Measurements from ENCODE around the gene CDC42EP3.

GRCh38 chr2:37705191-37705590 lies 33.7 kb upstream of the CDC42EP3 start:
- TF ChIP-seq, protein P1, sequence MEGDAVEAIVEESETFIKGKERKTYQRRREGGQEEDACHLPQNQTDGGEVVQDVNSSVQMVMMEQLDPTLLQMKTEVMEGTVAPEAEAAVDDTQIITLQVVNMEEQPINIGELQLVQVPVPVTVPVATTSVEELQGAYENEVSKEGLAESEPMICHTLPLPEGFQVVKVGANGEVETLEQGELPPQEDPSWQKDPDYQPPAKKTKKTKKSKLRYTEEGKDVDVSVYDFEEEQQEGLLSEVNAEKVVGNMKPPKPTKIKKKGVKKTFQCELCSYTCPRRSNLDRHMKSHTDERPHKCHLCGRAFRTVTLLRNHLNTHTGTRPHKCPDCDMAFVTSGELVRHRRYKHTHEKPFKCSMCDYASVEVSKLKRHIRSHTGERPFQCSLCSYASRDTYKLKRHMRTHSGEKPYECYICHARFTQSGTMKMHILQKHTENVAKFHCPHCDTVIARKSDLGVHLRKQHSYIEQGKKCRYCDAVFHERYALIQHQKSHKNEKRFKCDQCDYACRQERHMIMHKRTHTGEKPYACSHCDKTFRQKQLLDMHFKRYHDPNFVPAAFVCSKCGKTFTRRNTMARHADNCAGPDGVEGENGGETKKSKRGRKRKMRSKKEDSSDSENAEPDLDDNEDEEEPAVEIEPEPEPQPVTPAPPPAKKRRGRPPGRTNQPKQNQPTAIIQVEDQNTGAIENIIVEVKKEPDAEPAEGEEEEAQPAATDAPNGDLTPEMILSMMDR (IDR thresholded peaks at IDR 0.05) = no peak
- no peak for TF ChIP-seq EZH2 (IDR thresholded peaks at IDR 0.05; ENCODE audit: borderline replicate concordance, insufficient read depth, low read depth, low read length, poor library complexity, severe bottlenecking)
